ENCODE results near the gene M1AP. TPM values are rescaled to one million over a fixed set of nuclear protein-coding genes. Genes with fewer than 3 reads are reported as not detected.

Gene M1AP
- total and polyA plus RNA-seq, 2 of the 8 experiments (the other 6 are each of a cell fraction or from before 2014, with no cell fraction given): 4.8 TPM

GRCh38 chr2:74546004-74546403, 102.1 kb downstream of the M1AP start:
- Histone ChIP-seq H3K18ac (ENCODE audit: extremely low read depth, low read length) (no peak overlapping the region), H2BK12ac (ENCODE audit: low read depth, low read length) (no peak overlapping the region), H2BK120ac (replicated peaks; ENCODE audit: low read depth, low read length) (no peak overlapping the region), H3K23me2 (ENCODE audit: low read depth, low read length) (peaks cover 9% of the 10 kb centered on the region), H3K79me2 (ENCODE audit: control insufficient read depth in 1 of 2, insufficient read depth in 2 of 2, low read length in 2 of 2) (no peaks in the 10 kb centered on the region), H4K20me1 (replicated peaks in 1 of 2; ENCODE audit: control insufficient read depth in 1 of 2, insufficient read depth in 2 of 2, low read length in 2 of 2) (peaks cover 3% of the 10 kb centered on the region in 2 experiments), H4K5ac (ENCODE audit: insufficient read length, low read depth, low read length) (no peak overlapping the region), H3K23ac (ENCODE audit: insufficient read length) (no peak overlapping the region), H2BK20ac (ENCODE audit: low read length) (no peak overlapping the region), H3K36me3 (ENCODE audit: control insufficient read depth in 2 of 4, insufficient read depth in 4 of 4, low read length in 3 of 4) (no peaks in the 10 kb centered on the region), H3K14ac (ENCODE audit: insufficient read length) (no peak overlapping the region), H2BK5ac (ENCODE audit: low read depth, low read length) (no peak overlapping the region), H3K9me3 (ENCODE audit: insufficient read depth in 2 of 2, low read depth in 1 of 2, low read length in 1 of 2) (no peaks in the 10 kb centered on the region), H3K4ac (replicated peaks; ENCODE audit: insufficient read length, low read depth, low read length) (no peak overlapping the region), H4K8ac (ENCODE audit: extremely low read depth, insufficient read depth, low read length) (no peak overlapping the region), H2AFZ (ENCODE audit: low read length) (no peak overlapping the region), H2AK5ac (ENCODE audit: low read depth, low read length) (no peak overlapping the region), H3K79me1 (ENCODE audit: low read depth, low read length) (no peaks in the 10 kb centered on the region), H3K4me2 (ENCODE audit: insufficient read depth in 1 of 2, low read depth in 2 of 2, low read length in 2 of 2) (no peak overlapping the region), H3K4me3 (ENCODE audit: extremely low read depth in 1 of 4, insufficient read depth in 2 of 4, low read depth in 3 of 4, low read length in 4 of 4) (no peak overlapping the region), H3K27ac (ENCODE audit: low read depth, low read length) (no peak overlapping the region), H2BK15ac (ENCODE audit: low read length) (no peak overlapping the region), H4K91ac (replicated peaks; ENCODE audit: insufficient read length, low read length) (no peak overlapping the region), H3K9ac (replicated peaks in 1 of 4; ENCODE audit: extremely low read depth in 1 of 4, low read depth in 3 of 4, low read length in 3 of 4) (no peak overlapping the region), H3K4me1 (replicated peaks in 1 of 4; ENCODE audit: control insufficient read depth in 3 of 4, insufficient read depth in 4 of 4, low read length in 3 of 4) (peaks cover 3 to 10% (median 6%) of the 10 kb centered on the region in 4 experiments; a peak in 6 of 7 replicates), H3K27me3 (replicated peaks in 1 of 4; ENCODE audit: control insufficient read depth in 3 of 4, extremely low read depth in 1 of 4, insufficient read depth in 3 of 4, low read length in 3 of 4) (peaks cover 4 to 39% (median 21%) of the 10 kb centered on the region in 4 experiments), H3K56ac (replicated peaks; ENCODE audit: insufficient read length, low read depth, low read length) (no peak overlapping the region)
- FAIRE-seq: no peak
- 86% methylated on average over 3 of the region's 3 CpGs; no CpG with 5 or more reads in 1 of the 2 experiments for WGBS, 2 experiments (ENCODE audit: extremely low coverage in 1 of 2, insufficient coverage in 1 of 2, insufficient read length in 1 of 2, insufficient replicate concordance in 2 of 2, low coverage in 1 of 2, low lambda C conversion rate in 2 of 2, missing lambda C conversion rate in 1 of 2)
- ChIA-PET CTCF (ENCODE audit: partially characterized antibody) (interaction anchor here (0.8 to 1.4 kb wide), 5 partner anchors 15 to 125 kb away, joined by 3 to 4 read pairs (median 3); partner anchors contain the start of genes C2orf81, CCDC142 and TTC31), POLR2A (ENCODE audit: partially characterized antibody) (interaction anchor here (0.6 to 5.2 kb wide), 4 partner anchors 9 to 48 kb away, joined by 3 to 39 read pairs (median 4); partner anchors contain the start of genes AUP1 and HTRA2)
- DNase-seq (ENCODE audit: low read depth in 1 of 2, low spot score in 2 of 2): no peak
- TF ChIP-seq NRF1 (IDR thresholded peaks at IDR 0.05; ENCODE audit: low read depth, low read length) (no peak), CBX5 (IDR thresholded peaks at IDR 0.05; ENCODE audit: low read depth, low read length) (no peak), RBBP5 (IDR thresholded peaks at IDR 0.05; ENCODE audit: borderline replicate concordance, low read depth, low read length) (no peak), JUN (IDR thresholded peaks at IDR 0.05; ENCODE audit: low read depth, low read length) (no peak), USF2 (IDR thresholded peaks at IDR 0.05; ENCODE audit: low read length) (no peak), CHD1 (IDR thresholded peaks at IDR 0.05; ENCODE audit: low read depth, low read length) (no peak), PHF8 (conservative IDR thresholded peaks at IDR 0.05; ENCODE audit: low read depth, low read length) (no peak), TBP (IDR thresholded peaks at IDR 0.05; ENCODE audit: low read depth, low read length) (no peak), POU5F1 (IDR thresholded peaks at IDR 0.05; ENCODE audit: low read depth, low read length) (no peak)
- TF ChIP-seq, protein P1, sequence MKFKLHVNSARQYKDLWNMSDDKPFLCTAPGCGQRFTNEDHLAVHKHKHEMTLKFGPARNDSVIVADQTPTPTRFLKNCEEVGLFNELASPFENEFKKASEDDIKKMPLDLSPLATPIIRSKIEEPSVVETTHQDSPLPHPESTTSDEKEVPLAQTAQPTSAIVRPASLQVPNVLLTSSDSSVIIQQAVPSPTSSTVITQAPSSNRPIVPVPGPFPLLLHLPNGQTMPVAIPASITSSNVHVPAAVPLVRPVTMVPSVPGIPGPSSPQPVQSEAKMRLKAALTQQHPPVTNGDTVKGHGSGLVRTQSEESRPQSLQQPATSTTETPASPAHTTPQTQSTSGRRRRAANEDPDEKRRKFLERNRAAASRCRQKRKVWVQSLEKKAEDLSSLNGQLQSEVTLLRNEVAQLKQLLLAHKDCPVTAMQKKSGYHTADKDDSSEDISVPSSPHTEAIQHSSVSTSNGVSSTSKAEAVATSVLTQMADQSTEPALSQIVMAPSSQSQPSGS (IDR thresholded peaks at IDR 0.05; ENCODE audit: low read length): no peak
